Nephron progenitor cell (in vitro differentiated cells): ENCODE data around the gene MIA3.
"Not testable (repeated sequence)": the region's sequence is repeated elsewhere in the genome, so short reads cannot be mapped to it uniquely, and the experiment has no call there.

Experiments
- DNase-seq: peaks from one replicate; pipeline ENCODE4 v3.0.0; 2021
- H3K27ac Mint-ChIP-seq: 2 replicates; pipeline ENCODE4 v1.8.0; 2021; ENCODE audit warnings: mild to moderate bottlenecking, moderate library complexity, mixed read lengths
- H3K27me3 Mint-ChIP-seq: 2 replicates; pipeline ENCODE4 v1.8.0; 2021; ENCODE audit warnings: mild to moderate bottlenecking, low read depth, mixed read lengths; ENCODE audit not compliant: poor library complexity
- H3K36me3 Mint-ChIP-seq: 2 replicates; pipeline ENCODE4 v1.8.0; 2021; ENCODE audit warnings: low read depth, mixed read lengths
- H3K4me1 Mint-ChIP-seq: 2 replicates; pipeline ENCODE4 v1.8.0; 2021; ENCODE audit warnings: mixed read lengths
- H3K4me3 Mint-ChIP-seq: 2 replicates; pipeline ENCODE4 v1.8.0; 2021; ENCODE audit warnings: mild to moderate bottlenecking, moderate library complexity, mixed read lengths
- H3K9me3 Mint-ChIP-seq: 2 replicates; pipeline ENCODE4 v1.8.0; 2021; ENCODE audit warnings: mild to moderate bottlenecking, moderate library complexity, mixed read lengths
- CTCF ChIP-seq: fragments of 200-600 bp; sonication (generic); IDR thresholded peaks from 2 replicates; pipeline ENCODE4 v1.5.0; 2021; ENCODE audit warnings: antibody characterized with exemption

The MIA3 gene

GRCh38 chr1:222600281-222600680 is 17.6 kb upstream of the MIA3 start:
- H3K4me1 Mint-ChIP-seq = no peaks in the 10 kb centered on the region
- H3K9me3 Mint-ChIP-seq = peaks cover 8% of the 10 kb centered on the region
- no peak overlapping the region for H3K27ac Mint-ChIP-seq
- H3K27me3 Mint-ChIP-seq = peaks cover 48% of the 10 kb centered on the region
- no peak for TF ChIP-seq CTCF
- H3K4me3 Mint-ChIP-seq = no peak overlapping the region
- DNase-seq = no peak
- peaks cover 4% of the 10 kb centered on the region for H3K36me3 Mint-ChIP-seq

GRCh38 chr1:222601257-222601656 is 16.6 kb upstream of the MIA3 start:
- DNase-seq = no peak
- Mint-ChIP-seq H3K9me3 (no peaks in the 10 kb centered on the region), H3K27me3 (peaks cover 42% of the 10 kb centered on the region), H3K36me3 (no peaks in the 10 kb centered on the region), H3K4me3 (no peak overlapping the region), H3K27ac (no peak overlapping the region), H3K4me1 (no peaks in the 10 kb centered on the region)
- no peak for TF ChIP-seq CTCF

- no peak for TF ChIP-seq CTCF
Observed at GRCh38 chr1:222606757-222607156, 11.1 kb upstream of the MIA3 start.

GRCh38 chr1:222609111-222609510 is 8.8 kb upstream of the MIA3 start:
- H3K36me3 Mint-ChIP-seq, H3K27ac Mint-ChIP-seq, DNase-seq, H3K4me3 Mint-ChIP-seq, H3K4me1 Mint-ChIP-seq: not testable (repeated sequence)
- H3K9me3 Mint-ChIP-seq = peaks cover 42% of the 10 kb centered on the region
- peaks cover 52% of the 10 kb centered on the region for H3K27me3 Mint-ChIP-seq

More at GRCh38 chr1:222606757-222607156, 11.1 kb upstream of the MIA3 start:
- Mint-ChIP-seq H3K9me3 (peaks cover 26% of the 10 kb centered on the region), H3K27me3 (peaks cover 38% of the 10 kb centered on the region), H3K4me1 (no peaks in the 10 kb centered on the region), H3K27ac (no peak overlapping the region), H3K36me3 (peaks cover 6% of the 10 kb centered on the region), H3K4me3 (no peak overlapping the region)
- DNase-seq = no peak

GRCh38 chr1:222610728-222611127 is 7.2 kb upstream of the MIA3 start:
- Mint-ChIP-seq H3K4me1 (no peaks in the 10 kb centered on the region), H3K36me3 (peaks cover 6% of the 10 kb centered on the region), H3K27me3 (peaks cover 59% of the 10 kb centered on the region), H3K27ac (no peak overlapping the region), H3K4me3 (no peak overlapping the region), H3K9me3 (peaks cover 42% of the 10 kb centered on the region)
- TF ChIP-seq CTCF = no peak
- no peak for DNase-seq

- Mint-ChIP-seq H3K9me3 (peaks cover 37% of the 10 kb centered on the region), H3K4me1 (peaks cover 5% of the 10 kb centered on the region), H3K36me3 (peaks cover 5% of the 10 kb centered on the region), H3K4me3 (no peak overlapping the region), H3K27ac (no peak overlapping the region), H3K27me3 (peaks cover 56% of the 10 kb centered on the region)
- no peak for DNase-seq
- TF ChIP-seq CTCF = no peak
Observed at GRCh38 chr1:222613627-222614026, 4.3 kb upstream of the MIA3 start.
